Stimulated activated CD8-positive, alpha-beta memory T cell treated with anti-CD3 and anti-CD28 coated beads, Interleukin-15, amount 100 ng/mL, for 48 hours (primary cell): ENCODE results near the gene SPOCK1.
A peak's percentile ranks its signal among the peaks of the same experiment; 100 is the strongest.

Experiments
- DNase-seq, 2 donors: peaks; one replicate each; pipeline ENCODE4 v3.0.0-alpha.2; 2020; ENCODE audit warnings: low read depth in 2 of 2

Gene SPOCK1

DNA sequence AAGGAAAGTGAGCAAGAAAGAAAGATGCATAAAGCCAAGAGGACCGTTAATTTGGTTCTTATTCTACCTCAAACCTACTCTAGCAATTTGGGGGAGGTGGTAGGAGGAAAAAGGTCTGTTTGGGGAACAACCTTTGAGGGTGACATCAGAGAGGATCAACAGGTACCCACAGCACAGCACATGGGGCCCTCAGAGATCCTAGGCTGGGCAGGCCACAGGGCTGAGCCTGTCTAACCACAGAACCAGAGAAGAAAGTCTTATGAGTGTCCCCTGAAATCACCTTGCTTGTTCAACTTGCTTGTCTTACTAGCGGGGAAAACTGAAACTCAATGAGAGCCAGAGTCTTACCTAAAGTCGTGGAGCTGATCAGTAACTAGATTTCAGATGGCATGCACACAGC lies 385.2 kb downstream of the SPOCK1 start:
- no peak for DNase-seq

DNA sequence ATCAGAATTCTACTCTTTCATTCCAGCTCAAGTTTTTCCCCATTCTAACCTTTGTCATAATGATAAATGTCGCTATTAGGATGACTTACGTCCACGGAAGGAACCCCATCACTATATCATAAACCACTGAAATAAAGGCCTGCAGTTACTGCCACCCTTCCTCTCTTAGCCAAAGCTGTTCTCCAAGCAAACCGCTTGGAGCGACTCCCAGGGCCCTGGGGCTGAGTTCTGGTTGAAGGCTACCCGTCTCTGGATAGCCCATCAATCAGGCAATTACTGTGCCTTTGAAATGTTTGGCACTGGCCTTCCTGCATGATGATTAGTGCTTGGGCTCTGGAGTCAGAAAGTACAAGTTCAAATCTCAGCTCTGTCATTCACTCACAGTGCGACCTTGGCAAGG lies 386.0 kb downstream of the SPOCK1 start:
- DNase-seq, result no peak

DNA sequence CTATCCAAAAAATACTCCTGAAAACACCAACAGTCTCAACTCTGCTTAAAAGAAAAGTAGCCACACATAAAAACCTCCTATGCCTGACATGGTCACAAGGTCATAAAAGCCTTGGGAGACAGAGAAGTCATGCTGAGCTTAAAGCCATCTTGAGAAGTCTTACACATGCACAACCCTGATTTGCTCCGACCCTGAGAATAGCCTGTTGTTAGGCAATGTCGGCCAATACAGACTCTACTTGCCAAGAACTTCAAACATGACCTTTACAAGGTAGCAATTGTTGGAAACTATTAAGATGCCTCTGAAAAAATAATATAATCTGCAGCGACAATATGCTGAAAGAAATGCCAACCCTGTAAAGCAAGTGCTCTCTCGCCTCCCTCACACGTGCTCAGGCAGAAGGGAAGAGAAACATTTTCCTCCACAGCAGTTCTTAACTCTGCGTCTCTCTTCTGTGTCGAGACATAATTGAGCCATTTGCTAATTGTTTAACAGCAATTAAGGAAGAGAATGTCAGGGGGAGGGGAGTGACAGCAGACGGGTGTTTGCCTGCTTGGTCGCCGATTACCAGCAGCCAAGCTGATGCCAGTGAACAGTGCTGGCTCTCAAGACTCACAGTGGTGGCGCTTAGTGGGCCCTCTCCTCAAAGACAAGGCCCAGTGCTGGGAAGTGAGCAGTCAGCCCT lies 393.6 kb downstream of the SPOCK1 start:
- no peak for DNase-seq

DNA sequence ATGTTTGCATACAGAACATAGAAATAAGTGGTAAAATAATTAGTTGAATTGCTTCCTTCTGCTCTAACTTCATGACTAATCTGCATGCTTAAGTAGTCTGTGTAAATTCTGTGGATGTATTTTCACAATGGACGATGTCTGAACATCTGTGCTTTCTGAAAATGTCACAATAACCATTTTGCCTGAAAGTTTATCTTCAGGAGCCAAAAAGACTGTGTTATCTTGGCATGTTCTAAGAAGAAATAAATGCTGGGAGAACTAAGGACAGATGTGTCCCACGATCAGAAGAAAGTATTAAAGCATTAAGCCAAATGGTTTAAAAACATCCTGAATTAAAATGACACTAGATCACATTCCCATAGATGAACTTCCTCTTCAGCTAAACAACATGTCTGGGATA lies 397.6 kb downstream of the SPOCK1 start:
- DNase-seq, result no peak

DNA sequence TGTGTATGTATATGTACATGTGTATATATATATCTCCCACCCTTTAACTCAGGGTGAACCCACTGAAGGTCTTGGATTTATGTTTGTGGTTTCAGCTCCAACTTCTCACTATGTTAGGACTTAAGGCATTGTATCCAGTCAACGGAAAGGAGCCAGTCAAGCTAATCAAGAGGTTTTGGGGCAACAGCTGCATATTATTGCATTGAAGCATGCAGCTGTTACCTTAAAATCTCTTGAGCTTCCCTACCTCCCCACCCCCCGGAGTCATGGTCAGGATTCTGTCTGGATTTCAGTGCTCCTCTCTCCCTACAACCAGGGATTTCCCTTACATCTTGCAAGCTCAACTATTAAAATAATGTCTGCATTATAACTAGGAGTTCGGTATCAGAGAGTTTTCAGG lies 399.5 kb downstream of the SPOCK1 start:
- no peak for DNase-seq

DNA sequence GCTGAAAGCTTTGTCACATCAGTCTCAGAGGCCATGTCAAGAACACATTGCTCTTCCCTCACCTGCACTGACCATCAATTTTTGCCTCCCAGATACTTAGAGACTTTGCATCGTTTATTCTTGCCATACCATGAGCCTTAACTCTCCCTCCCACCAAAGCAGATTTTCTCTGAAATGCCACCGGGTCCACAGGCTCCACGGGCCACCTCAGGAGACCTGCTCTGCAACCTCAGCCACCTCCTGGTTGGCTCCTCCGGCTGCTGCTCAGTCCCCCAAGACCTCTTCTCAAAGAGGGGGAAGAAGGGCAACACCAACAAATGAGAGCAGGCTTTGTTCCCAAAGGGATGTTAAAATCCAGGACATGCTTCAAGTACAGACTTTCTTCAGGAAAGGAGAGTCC lies 400.5 kb downstream of the SPOCK1 start:
- DNase-seq, result no peak

DNA sequence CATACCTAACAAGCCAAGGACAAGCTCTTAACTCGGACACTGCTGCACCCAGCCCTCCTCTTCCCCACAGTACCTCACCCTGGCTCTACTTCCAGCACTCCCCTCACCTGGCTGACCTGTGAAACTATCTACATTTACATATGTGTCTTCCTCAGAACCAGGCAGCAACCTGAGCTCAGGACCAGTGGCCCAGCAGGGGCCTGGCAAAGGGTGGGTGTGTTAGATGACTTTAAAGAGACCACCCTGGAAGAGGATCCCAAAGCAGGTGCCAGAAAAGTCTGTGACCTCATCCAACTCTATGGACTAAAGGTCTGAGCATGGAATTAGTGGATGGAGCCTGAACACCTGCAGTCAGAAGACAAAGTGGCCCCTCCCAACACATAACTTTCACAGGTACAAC lies 400.9 kb downstream of the SPOCK1 start:
- DNase-seq, result no peak

DNA sequence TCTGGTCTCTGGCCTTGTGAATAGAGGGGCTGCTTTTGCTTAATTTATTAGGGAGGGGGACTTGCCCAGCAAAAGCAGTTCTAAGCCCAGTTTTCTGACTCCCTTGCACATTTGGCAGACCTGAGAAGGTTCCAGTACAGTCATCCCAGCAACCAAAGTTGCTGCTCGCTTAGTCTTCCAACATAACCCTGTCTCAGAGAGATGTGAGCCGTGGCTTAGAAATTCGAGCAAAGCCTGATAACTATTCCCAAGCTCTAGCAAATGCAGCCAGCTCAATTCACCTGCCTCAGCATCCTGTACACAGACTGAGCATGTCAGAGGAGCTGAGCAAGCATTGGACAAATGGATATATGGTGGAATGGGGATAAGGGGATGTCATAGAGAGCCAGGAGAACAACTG lies 401.9 kb downstream of the SPOCK1 start:
- no peak for DNase-seq

DNA sequence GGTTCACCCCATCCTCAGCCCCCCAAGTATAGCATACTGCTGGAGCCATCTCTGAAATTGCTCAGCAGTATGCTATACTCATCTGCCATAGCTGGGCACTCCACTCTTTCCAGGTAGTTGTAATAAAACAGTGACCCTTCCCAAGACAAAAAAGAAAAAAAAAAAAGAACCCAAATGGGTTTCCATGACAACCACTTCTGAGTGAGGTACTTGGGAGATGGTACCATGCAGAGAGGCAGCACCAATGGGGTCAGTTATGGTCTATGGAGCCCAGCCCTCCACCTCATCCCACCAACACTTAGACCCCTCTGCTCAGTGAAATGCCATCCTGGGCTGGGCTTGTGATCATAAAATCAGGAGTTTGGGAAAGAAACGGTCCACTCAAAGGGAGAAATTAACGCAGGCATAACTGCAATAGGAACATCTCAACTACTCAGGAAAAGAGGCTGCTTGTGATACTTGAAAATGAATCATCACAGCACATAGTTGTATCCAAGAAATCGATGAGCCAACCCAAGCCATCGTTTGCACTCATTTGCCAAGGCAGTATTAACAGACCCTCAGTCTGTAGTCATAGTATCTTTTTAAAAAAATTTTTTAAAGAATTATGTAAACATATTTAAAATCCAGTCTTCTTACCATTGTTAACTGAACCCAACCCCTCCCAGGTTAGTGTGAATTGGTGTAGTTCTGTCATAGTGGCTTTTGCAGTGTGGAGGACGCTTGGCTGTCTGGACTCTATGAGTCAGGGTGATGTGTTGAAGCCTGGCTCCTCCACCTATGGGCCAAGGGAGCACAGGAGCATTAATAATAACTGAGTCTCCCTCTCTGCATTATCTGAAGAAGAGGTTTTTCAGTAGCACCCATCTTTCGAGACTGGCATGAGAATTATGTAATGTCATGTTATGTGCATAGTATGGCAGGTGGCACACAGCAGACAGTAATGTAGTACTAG lies 402.7 kb downstream of the SPOCK1 start:
- DNase-seq, result no peak

DNA sequence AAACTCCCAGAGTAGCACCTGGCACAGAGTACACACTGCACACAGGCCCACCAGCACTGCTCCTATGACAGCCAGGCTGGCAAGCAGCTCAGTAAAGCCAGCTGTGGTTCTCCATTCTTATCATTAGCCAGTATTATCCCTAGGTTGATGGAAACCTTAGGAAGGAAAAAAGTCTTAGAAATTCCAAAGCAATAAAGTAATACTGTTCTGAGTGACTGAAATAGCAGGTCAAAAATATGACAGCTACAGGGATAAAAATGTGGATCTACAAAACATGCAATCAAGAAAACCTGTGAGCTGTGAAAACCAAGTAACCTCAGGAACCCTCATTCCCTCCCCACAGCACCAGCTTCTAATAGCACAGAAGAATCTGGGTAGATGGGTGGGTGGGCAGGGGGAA lies 403.5 kb downstream of the SPOCK1 start:
- no peak for DNase-seq

DNA sequence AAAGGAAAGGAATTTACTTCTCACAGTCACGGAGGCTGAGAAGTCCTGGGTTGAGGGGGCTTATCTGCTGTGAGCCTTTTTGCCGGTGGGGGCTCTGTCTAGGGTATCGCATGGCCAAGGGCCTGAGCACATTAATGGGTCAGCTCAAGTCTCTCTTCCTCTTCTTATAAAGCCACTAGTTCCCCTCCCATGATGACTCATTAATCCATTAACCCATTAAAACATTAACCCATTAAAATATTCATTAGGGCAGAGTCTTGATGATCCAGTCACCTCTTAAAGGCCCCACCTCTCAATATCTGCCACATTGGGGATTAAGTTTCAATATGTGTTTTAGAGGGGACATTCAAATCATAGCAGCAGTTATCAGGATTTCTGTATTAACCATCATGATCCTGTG lies 406.3 kb downstream of the SPOCK1 start:
- DNase-seq, result no peak

DNA sequence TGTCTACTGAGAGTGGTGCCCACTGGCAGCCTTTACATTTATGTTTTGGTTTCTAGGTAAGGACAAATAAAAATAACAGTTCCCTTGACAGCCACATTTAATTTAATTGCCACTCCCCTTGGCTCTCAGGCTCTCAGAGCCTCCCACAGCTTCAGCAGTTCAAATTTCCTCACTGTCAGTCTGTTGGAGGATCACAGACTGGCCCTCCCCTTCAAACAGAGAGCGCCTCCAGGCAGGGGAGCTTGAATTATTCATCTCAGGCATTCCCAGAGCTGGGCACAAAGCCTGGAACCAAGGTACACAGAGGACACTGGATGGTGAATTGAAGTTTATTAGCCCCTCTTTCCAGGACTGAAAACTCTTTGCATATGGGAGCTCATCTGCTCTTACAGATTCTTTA lies 407.7 kb downstream of the SPOCK1 start:
- DNase-seq, result no peak

DNA sequence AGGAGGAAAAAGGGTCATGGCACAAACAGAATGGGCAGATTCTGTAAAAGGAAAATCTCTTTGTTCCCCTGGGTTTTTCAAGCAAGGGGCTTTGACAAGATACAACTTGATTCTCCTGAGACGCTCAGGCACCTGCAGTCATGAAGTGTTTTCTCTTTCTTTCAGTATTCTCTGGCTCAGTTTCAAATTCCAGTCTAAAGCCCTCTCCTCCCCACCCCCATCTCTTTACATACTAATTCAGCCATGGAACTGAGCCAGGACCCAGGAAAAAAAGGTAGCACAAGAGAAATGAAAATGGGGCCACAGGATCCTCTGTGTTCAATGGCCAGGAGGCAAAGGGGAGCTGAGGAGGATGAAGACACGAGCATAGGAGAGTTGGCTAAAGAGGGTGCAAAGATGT lies 408.4 kb downstream of the SPOCK1 start:
- no peak for DNase-seq

DNA sequence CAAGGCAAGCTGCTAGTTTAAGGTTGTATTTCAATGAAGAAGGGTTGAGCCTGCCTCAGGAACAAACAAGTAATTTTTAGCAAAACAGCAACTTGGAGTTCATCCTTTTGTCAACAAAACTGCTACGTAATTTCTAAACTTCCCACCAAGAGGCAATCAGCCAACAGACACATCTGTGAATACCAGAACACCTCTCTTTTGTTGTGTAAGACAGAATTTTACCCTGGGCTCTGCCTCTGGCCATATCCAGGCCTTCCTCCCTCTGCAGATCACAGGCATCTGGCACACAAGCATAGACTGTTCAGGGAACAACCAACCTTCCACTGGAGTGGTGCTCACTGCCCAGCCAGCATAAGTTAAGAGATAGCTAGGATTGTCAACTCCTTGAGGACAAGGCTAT lies 409.0 kb downstream of the SPOCK1 start:
- no peak for DNase-seq

DNA sequence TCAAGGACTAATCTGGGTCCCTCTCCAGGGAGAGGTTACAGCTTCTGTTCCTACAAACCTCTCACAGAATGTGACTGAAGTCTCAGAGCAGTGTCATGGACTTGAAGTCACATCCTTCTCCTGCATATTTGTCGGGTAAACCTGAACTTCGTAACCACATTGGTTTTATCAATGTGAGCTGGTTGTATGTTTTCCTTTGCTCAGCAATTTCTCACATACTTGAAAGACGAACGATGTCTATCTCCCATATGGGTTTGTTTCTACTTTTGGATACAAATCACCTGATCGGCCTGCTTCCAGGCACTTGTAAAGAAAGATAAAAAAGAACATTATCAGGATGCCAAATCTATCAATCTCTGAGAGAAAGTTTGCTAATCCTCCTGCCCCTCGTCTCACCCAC lies 411.0 kb downstream of the SPOCK1 start:
- no peak for DNase-seq

DNA sequence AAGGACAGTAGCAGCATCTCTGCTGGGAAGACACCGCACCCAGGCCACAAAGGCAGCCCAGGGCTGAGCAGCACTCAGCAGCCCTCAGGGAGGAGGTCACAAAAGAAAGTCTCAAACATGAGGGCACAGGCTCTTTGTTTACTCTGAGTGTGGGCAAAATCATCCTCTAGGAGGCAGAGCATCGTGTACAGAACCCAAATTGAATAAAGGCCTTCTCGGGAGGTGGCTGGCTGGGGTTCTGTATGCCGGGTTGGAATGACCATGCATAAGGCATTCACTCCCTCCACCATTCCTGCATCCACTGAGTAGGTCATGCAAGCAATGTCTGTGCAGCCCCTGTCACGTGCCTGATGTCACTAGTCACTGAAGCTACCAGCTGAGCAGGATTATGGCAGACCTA lies 412.8 kb downstream of the SPOCK1 start:
- no peak for DNase-seq

DNA sequence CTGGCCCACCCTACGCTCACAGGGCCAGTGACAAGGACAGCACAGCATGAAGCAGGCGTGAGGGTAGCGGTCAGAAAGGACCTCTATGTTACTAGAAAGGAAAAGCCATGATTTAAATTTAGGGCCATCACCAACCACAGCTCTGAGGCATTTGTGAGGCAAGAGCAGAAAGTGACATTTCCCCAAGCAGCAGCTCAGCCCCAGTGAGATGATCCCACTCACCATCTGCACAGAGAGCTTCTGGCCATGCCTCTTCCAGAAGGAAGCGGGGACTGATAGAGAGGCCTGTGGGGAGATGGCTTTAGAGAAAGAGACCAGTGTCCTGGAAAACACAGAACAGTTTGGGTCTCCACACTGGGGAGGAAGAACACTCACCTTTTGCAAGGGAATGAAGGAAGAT lies 413.9 kb downstream of the SPOCK1 start:
- no peak for DNase-seq

DNA sequence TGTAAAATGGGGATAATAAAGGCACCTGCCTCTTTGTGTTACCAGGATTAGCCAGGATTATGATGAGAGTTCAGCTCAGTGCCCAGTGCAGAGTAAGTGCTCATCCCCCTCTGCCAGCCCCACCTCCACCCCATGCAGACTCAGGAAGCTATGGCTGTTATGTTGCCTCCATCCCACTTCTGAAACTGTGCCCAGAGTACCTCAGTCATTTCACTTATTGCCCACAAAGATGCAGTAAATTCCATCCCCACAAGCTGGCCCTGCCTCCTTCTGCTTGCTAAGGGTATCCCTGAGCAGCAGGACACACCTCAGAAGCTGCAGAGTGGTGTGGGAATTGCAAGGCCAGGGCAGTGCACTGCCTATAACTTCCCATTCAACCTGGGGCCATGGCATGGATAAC lies 415.1 kb downstream of the SPOCK1 start:
- DNase-seq, result no peak

DNA sequence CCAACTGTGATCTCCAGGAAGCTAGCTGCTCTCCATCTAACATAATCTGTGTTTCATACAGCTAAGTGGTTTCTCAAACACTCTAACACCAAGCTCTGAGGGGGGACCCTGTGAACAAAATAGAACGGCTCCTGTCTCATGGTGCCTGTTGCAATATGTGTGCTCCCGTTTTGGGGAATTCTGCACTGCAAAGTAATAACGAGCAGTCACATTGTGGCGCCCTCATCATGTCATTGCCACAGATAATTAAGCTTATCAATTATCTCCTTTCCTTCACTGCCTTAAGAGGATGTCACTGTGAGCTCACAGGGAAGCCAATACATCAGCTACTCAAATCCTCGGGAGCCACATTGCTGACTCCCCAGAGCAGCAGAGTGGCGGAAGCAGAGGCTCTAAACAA lies 416.2 kb downstream of the SPOCK1 start:
- no peak for DNase-seq

DNA sequence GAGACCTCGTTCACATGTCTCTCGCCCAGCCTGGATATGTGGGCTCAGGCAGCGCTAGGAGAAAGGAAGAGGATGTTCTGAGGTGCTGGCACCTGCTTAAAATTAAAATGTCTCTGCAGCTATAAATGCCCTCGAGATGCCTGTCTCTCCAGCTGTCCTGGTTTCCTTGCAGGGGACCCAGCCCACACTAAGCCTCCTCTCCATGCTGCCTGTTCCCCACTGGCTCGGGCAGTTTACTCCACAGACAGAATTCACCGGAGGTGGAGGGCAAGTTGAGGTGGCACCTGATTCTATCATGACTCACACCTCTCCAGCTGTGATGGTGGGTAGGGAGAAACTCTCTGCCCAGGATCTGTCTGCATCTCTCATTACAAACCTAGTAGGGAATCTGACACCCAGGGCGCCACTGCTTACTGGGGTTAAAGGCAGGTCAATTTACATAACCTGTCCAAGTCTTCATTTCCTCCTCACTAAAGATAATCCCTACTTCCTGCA lies 420.9 kb downstream of the SPOCK1 start:
- no peak for DNase-seq

DNA sequence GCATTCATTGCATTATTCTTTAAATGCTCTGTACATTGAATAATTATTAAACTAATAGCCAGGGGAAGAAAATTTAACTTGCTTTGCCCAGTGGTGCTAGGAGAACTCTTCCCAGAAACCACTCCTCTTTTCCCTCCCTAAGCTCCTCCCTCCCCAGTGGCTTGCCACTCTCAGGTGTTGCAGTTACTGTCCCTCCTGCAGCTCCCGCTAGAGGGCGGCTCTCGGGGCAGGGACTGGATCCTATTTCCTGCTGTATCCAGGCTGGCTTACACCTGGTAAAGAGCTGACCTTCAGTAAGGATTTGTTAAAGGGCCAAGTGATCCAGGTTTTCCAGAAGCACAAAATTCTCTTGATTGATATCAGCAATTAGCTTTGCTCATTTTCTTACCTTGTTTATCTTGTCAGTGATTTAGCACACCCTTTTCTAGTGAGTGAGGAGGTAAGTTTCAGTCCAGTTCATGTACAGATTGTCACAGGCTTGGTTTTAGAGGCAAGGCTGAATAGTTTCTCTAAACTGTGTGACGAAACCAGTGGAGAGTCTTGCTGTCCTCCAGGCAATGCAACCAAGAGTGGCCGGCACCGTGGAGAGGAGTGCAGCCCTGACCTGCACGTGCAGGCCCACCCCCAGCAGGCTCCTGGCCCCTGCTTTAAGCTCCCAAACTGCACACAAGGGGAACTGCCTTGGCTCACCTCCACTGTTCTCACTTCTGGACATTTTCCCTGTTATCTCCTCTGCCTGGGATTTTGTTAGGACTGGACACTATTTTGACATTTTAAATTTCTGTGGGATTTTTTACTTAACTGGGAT lies 423.8 kb downstream of the SPOCK1 start:
- DNase-seq, result peak; percentile 1 to 2

DNA sequence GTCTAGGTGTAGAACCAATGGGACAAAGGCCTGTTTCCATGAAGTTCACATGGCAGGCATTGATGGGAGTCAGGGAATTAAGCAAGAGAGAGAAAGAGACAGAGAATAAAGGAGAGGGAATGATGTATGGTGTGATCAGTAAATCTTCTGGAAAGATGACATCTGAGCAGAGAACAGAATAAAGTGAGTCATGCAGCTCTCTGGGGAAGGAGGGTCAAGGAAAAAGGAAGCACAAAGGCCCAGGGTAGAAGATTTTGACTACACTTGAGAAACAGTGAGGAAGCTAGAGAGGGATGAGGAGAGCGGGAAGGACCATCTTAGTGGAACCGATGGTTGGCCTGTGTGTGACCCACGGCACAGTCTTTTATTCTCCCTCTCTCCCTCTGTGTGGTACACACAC lies 425.9 kb downstream of the SPOCK1 start:
- no peak for DNase-seq
